Measurements from ENCODE around the gene PXMP4. TPM values are rescaled to one million over a fixed set of nuclear protein-coding genes. Genes with fewer than 3 reads are reported as not detected.

PXMP4 gene
- polyA plus RNA-seq, 2 of the 4 experiments (the other 2 are of a cell fraction): 4.5 to 6.6 TPM

DNA sequence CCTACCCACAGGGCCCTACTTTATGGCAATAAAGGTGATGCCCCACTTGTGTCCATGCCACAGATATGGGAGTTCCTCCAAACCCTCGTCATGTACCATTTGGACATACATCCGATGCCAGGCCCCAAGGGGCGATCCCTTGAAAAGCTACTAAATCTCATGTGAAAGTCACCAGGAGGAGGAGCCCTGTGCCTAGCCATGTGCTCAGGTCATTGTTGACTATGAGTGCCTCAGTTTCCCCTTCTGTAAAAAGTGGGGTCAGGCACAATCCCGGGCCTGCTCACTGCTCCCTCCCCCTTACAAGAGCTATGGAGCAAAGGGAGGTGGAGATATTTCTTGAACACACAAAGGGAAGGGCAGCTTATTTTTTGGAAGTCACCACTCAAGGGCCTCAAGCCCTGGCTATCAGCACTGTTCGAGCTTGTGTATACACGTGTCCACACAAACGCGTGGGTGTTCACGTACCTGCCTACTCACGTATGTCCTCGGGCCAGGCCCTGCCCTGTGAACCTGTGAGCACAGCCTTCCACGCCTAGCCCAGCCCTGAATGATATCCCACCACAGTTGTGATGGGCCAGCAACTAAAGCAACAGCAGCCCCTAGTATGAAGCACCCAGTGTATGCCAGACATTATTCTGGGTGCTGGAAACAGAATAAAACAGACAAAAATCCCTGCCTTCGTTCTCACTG lies 51.5 kb downstream of the PXMP4 start:
- 95% methylated on average over 13 of the region's 13 CpGs for WGBS (ENCODE audit: missing lambda C conversion rate)
- FAIRE-seq (no peak), DNase-seq (ENCODE audit: low read depth in 1 of 2, low spot score in 1 of 2) (no peak), ATAC-seq (no peak)
- POLR2A ChIA-PET: interaction anchor here (0.5 to 0.6 kb wide), 2 partner anchors 342 to 414 kb away, joined by 3 read pairs; no protein-coding TSS in a partner anchor
- Histone ChIP-seq H3K4me1 (peaks cover 23% of the 10 kb centered on the region), H3K4me2 (no peak overlapping the region), H3K9me3 (no peaks in the 10 kb centered on the region), H3K27ac (no peak overlapping the region), H3K4me3 (no peak overlapping the region)
- CTCF ChIA-PET: interaction anchor here (0.6 to 2.2 kb wide), 12 partner anchors 11 to 461 kb away, joined by 3 to 9 read pairs (median 4); no protein-coding TSS in a partner anchor
- no peak for TF ChIP-seq CTCF (IDR thresholded peaks at IDR 0.05)
- no peak for TF ChIP-seq ZFP36 (IDR thresholded peaks at IDR 0.05; ENCODE audit: borderline replicate concordance, partially characterized antibody)
- no peak for TF ChIP-seq POLR2AphosphoS2 (conservative IDR thresholded peaks at IDR 0.05; ENCODE audit: low read length)
- TF ChIP-seq ZC3H11A (IDR thresholded peaks at IDR 0.05): no peak
- TF ChIP-seq HEYL (CRISPR knock-in tag; IDR thresholded peaks at IDR 0.05): no peak
- TF ChIP-seq CBX2 (IDR thresholded peaks at IDR 0.05; ENCODE audit: borderline replicate concordance, low read depth): no peak
- no peak for TF ChIP-seq ESRRA (IDR thresholded peaks at IDR 0.05; ENCODE audit: borderline replicate concordance, low read length)
- no peak for TF ChIP-seq HOXA7 (CRISPR knock-in tag; IDR thresholded peaks at IDR 0.05)

- ATAC-seq (peak in 1 of 2 experiments; percentile 40; a peak in 3 of 6 replicates), DNase-seq (ENCODE audit: low read depth in 1 of 2, low spot score in 1 of 2) (peak; percentile 51 to 60), FAIRE-seq (no peak)
- ChIA-PET POLR2A (interaction anchor here (0.5 kb wide), 1 partner anchor 343 kb away, joined by 3 read pairs; no protein-coding TSS in a partner anchor), CTCF (interaction anchor here (0.6 to 2.2 kb wide), 18 partner anchors 11 to 462 kb away, joined by 3 to 9 read pairs (median 4); no protein-coding TSS in a partner anchor)
- Histone ChIP-seq H3K4me3 (no peak overlapping the region), H3K4me1 (peaks cover 18% of the 10 kb centered on the region), H3K4me2 (no peak overlapping the region), H3K9me3 (no peaks in the 10 kb centered on the region), H3K27ac (no peak overlapping the region)
- TF ChIP-seq EHF (CRISPR knock-in tag; IDR thresholded peaks at IDR 0.05) (no peak), RAD21 (conservative IDR thresholded peaks at IDR 0.05 in 1 of 2, IDR thresholded peaks at IDR 0.05 in 1 of 2) (peak; percentile 54 to 56), SMC3 (IDR thresholded peaks at IDR 0.05) (peak; percentile 43; the same call in 2 of the 3 replicates), HES2 (IDR thresholded peaks at IDR 0.05) (no peak), CTCF (IDR thresholded peaks at IDR 0.05) (peak; percentile 45), HDAC2 (IDR thresholded peaks at IDR 0.05) (no peak), POLR2A (IDR thresholded peaks at IDR 0.05; ENCODE audit: low read length) (no peak)
- whole genome bisulfite sequencing (ENCODE audit: missing lambda C conversion rate): 91% methylated on average over 35 of the region's 47 CpGs
These were observed 52.2 kb downstream of the PXMP4 start for GRCh38 chr20:33667676-33668465.

DNA sequence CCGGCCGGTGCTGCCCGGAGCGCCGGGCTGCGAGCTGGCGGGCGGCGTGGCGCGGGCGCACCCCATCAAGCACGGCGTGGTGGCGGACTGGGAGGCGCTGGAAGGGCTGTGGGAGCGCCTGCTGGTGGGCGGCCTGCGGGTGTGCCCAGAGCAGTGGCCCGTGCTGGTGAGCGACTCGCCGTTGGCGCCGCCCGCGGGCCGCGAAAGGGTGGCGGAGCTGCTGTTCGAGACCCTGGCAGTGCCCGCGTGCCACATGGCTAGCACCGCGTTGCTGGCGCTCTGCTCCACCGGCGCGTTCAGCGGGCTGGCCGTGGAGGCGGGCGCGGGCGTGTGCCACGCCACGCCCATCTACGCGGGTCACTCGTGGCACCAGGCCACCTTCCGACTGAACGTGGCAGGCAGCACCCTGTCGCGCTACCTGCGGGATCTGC lies 52.9 kb downstream of the PXMP4 start:
- POLR2A ChIA-PET: no interaction called here
- Histone ChIP-seq H3K9me3 (no peaks in the 10 kb centered on the region), H3K4me3 (no peak overlapping the region), H3K27ac (no peak overlapping the region), H3K4me1 (peaks cover 17% of the 10 kb centered on the region), H3K4me2 (no peak overlapping the region)
- 97% methylated on average over 40 of the region's 55 CpGs for WGBS (ENCODE audit: missing lambda C conversion rate)
- no peak for FAIRE-seq
- ATAC-seq: no peak
- CTCF ChIA-PET: interaction anchor here (0.6 to 2.2 kb wide), 13 partner anchors 11 to 222 kb away, joined by 3 to 9 read pairs (median 5); no protein-coding TSS in a partner anchor
- no peak for DNase-seq (ENCODE audit: low read depth in 1 of 2, low spot score in 1 of 2)
- TF ChIP-seq CHD4 (IDR thresholded peaks at IDR 0.05; ENCODE audit: borderline replicate concordance): no peak
- TF ChIP-seq POLR2AphosphoS2 (conservative IDR thresholded peaks at IDR 0.05; ENCODE audit: low read length): no peak
- TF ChIP-seq RCOR1 (IDR thresholded peaks at IDR 0.05; ENCODE audit: low read depth, low read length): no peak
- no peak for TF ChIP-seq CHD2 (IDR thresholded peaks at IDR 0.05; ENCODE audit: low read length, partially characterized antibody)
- TF ChIP-seq RFX5 (IDR thresholded peaks at IDR 0.05): no peak
- no peak for TF ChIP-seq ZC3H11A (IDR thresholded peaks at IDR 0.05)
- no peak for TF ChIP-seq RARB (CRISPR knock-in tag; IDR thresholded peaks at IDR 0.05)
- no peak for TF ChIP-seq MYC (IDR thresholded peaks at IDR 0.05; ENCODE audit: borderline replicate concordance, low read length)
- TF ChIP-seq ZFP36 (IDR thresholded peaks at IDR 0.05; ENCODE audit: borderline replicate concordance, partially characterized antibody): no peak
- no peak for TF ChIP-seq E2F6 (IDR thresholded peaks at IDR 0.05; ENCODE audit: borderline replicate concordance, low read depth)
- no peak for TF ChIP-seq FOXS1 (CRISPR knock-in tag; IDR thresholded peaks at IDR 0.05)
- no peak for TF ChIP-seq HES2 (IDR thresholded peaks at IDR 0.05)
- TF ChIP-seq CEBPB (IDR thresholded peaks at IDR 0.05): no peak
- TF ChIP-seq BHLHE40 (IDR thresholded peaks at IDR 0.05; ENCODE audit: low read depth, low read length): no peak
- no peak for TF ChIP-seq POLR2A (IDR thresholded peaks at IDR 0.05; ENCODE audit: low read length)
- TF ChIP-seq HOXB5 (CRISPR knock-in tag; IDR thresholded peaks at IDR 0.05): no peak
- TF ChIP-seq SREBF2 (IDR thresholded peaks at IDR 0.05): no peak
- TF ChIP-seq KDM1A (IDR thresholded peaks at IDR 0.05; ENCODE audit: low read depth): no peak

Data from A549 (cell line).